Measurements from ENCODE around the gene ZSWIM9. TPM values are rescaled to one million over a fixed set of nuclear protein-coding genes. Genes with fewer than 3 reads are reported as not detected.

ZSWIM9 gene
- total RNA-seq, 6 donors from 2014 or later: 2.9 to 13.2 (median 8.0) TPM

DNA sequence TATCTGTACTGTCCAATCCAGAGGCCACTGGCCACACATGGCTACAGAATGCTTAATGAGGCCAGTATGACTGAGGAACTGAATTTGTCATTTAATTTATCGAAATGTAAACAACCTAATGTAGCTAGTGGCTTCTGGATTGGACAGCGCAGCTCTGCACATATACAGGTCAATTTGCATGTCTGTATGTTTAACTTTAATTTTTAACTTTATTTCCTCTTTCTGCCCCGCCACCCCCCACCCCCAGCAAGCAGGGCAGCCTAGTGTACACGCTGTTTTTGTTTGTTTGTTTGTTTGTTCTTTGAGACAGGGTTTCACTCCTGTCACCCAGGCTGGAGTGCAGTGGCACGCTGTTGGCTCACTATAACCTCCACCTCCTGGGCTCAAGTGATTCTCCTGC lies 15.5 kb downstream of the ZSWIM9 start:
- WGBS, 2 donors: 93 to 94% methylated on average over 5 of the region's 5 CpGs
- H3K4me3 ChIP-seq: no peak overlapping the region
- ATAC-seq (ENCODE audit: low FRiP score in 2 of 2) (no peak), DNase-seq (no peak)
- H3K27me3 ChIP-seq: no peaks in the 10 kb centered on the region
- no peaks in the 10 kb centered on the region for H3K4me1 ChIP-seq
- TF ChIP-seq CTCF (IDR thresholded peaks at IDR 0.05): no peak
- no peak for TF ChIP-seq EP300 (IDR thresholded peaks at IDR 0.05)
- no peak for TF ChIP-seq POLR2A (IDR thresholded peaks at IDR 0.05)
- TF ChIP-seq POLR2AphosphoS5 (IDR thresholded peaks at IDR 0.05): no peak
- peaks cover 0 to 11% (median 0%) of the 10 kb centered on the region in 4 donors for H3K36me3 ChIP-seq
- H3K9me3 ChIP-seq: peaks cover 0 to 12% (median 3%) of the 10 kb centered on the region in 4 donors
- H3K27ac ChIP-seq: no peak overlapping the region

DNA sequence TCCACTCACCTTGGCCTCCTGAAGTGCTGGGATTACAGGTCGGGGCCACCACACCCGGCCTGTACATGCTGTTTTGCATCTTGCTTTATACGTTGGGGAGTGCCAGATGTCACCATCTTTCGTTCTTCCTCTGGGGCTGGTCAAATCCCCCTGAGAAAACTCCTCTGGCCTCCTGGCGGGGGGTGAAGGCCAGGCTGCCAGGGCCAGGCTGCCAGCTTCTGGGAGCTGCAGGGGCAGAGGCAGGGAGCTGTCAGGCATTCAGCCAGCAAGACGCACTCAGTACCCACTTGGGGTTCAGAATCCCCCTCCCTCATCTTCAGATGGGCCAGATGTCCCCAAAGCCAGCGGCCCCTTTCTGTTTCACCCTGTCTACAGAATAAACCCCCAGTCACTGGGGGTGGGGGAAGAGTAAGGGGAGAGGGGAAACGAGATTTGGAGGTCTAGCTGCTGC lies 16.1 kb downstream of the ZSWIM9 start:
- H3K4me1 ChIP-seq: no peaks in the 10 kb centered on the region
- no peak overlapping the region for H3K27ac ChIP-seq
- TF ChIP-seq EP300 (IDR thresholded peaks at IDR 0.05): no peak
- TF ChIP-seq POLR2AphosphoS5 (IDR thresholded peaks at IDR 0.05): no peak
- H3K4me3 ChIP-seq: no peak overlapping the region
- WGBS, 2 donors: 84 to 92% methylated on average over 6 to 8 of the region's 8 CpGs
- no peaks in the 10 kb centered on the region for H3K27me3 ChIP-seq
- DNase-seq (no peak), ATAC-seq (ENCODE audit: low FRiP score in 2 of 2) (no peak)
- peaks cover 0 to 7% (median 1%) of the 10 kb centered on the region in 4 donors for H3K9me3 ChIP-seq
- peaks cover 0 to 13% (median 0%) of the 10 kb centered on the region in 4 donors for H3K36me3 ChIP-seq

DNA sequence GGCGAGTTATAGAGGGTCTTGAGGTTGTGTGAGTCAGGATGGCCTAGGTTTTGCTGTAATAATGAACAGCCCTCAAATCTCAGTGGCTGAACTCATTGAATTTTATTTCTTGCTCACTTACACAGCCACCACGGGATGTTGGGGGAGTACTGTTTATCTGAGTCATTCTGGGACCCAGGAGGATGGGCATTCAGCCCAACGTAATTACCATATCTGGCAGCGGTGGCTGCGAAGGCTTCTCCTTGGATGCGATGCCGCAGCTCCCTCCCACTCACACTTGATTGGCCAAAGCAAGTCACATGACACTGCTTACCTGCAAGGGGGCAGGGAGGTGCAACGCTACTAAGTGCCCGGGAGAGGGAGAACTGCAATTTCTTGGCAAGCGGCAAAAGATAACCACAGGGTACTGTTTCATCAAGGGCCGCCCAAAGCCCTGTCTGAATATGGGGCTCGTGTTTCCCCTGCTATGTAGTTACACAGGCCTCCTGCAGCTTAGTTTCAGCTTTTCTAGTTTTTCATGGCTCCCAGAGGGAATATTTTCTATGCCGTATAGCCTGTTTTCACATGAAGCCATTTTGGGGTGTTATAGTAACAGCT lies 19.9 kb downstream of the ZSWIM9 start:
- no peaks in the 10 kb centered on the region for H3K9me3 ChIP-seq
- no peak overlapping the region for H3K27ac ChIP-seq
- peak in 1 of 2 donors; percentile 90 for DNase-seq
- H3K36me3 ChIP-seq: peaks cover 0 to 8% (median 2%) of the 10 kb centered on the region in 4 donors
- TF ChIP-seq POLR2AphosphoS5 (IDR thresholded peaks at IDR 0.05) (no peak), CTCF (IDR thresholded peaks at IDR 0.05) (peak in 5 of 6 experiments; percentile 16 to 57 (median 30)), POLR2A (IDR thresholded peaks at IDR 0.05) (no peak), EP300 (IDR thresholded peaks at IDR 0.05) (no peak)
- peak in 1 of 2 donors; percentile 58 for ATAC-seq (ENCODE audit: low FRiP score in 2 of 2)
- no peaks in the 10 kb centered on the region for H3K4me1 ChIP-seq
- WGBS, 2 donors: 66 to 74% methylated on average over 13 of the region's 13 CpGs
- no peaks in the 10 kb centered on the region for H3K27me3 ChIP-seq
- H3K4me3 ChIP-seq: no peak overlapping the region

GRCh38 chr19:48190885-48191284 lies 20.4 kb downstream of the ZSWIM9 start:
- DNase-seq (no peak), ATAC-seq (ENCODE audit: low FRiP score in 2 of 2) (no peak)
- no peak overlapping the region for H3K27ac ChIP-seq
- H3K36me3 ChIP-seq: peaks cover 0 to 8% (median 2%) of the 10 kb centered on the region in 4 donors
- TF ChIP-seq POLR2AphosphoS5 (IDR thresholded peaks at IDR 0.05) (no peak), EP300 (IDR thresholded peaks at IDR 0.05) (no peak), POLR2A (IDR thresholded peaks at IDR 0.05) (no peak), CTCF (IDR thresholded peaks at IDR 0.05) (no peak)
- no peak overlapping the region for H3K4me3 ChIP-seq
- no peaks in the 10 kb centered on the region for H3K27me3 ChIP-seq
- H3K9me3 ChIP-seq: no peaks in the 10 kb centered on the region
- 86 to 90% methylated on average over 3 of the region's 3 CpGs for WGBS, 2 donors
- no peaks in the 10 kb centered on the region for H3K4me1 ChIP-seq

DNA sequence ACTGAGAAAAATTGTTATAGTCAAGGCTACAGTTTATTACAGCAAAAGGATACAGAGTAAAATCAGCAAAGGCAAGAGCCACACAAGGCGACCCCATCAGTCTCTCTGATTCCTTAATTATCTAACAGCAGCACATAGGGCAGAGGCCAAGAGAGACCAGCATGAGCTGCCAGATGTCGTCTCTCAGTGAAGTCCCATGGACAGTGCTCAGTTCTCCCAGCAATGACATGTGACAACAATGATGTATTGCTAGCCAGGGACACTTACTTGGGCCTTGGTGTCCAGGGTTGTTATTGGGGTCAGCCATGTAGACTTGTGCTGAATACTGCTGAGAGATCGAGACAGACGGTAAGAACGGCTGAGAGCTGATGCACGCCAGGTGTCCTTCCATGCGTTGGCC lies 22.3 kb downstream of the ZSWIM9 start:
- ATAC-seq (ENCODE audit: low FRiP score in 2 of 2) (no peak), DNase-seq (no peak)
- Histone ChIP-seq H3K4me3 (no peak overlapping the region), H3K27me3 (no peaks in the 10 kb centered on the region), H3K36me3 (peaks cover 0 to 8% (median 2%) of the 10 kb centered on the region in 4 donors), H3K4me1 (peaks cover 0 to 15% (median 7%) of the 10 kb centered on the region in 4 donors), H3K9me3 (no peaks in the 10 kb centered on the region), H3K27ac (no peak overlapping the region)
- 83 to 88% methylated on average over 7 of the region's 7 CpGs for WGBS, 2 donors
- TF ChIP-seq CTCF (IDR thresholded peaks at IDR 0.05) (no peak), POLR2AphosphoS5 (IDR thresholded peaks at IDR 0.05) (no peak), EP300 (IDR thresholded peaks at IDR 0.05) (no peak), POLR2A (IDR thresholded peaks at IDR 0.05) (no peak)

All from upper lobe of left lung (tissue), 6 donors.